HS-27A (cell line): ENCODE measurements around the gene EEF2K.
"Not testable (repeated sequence)": the region's sequence is repeated elsewhere in the genome, so short reads cannot be mapped to it uniquely, and the experiment has no call there.

Source experiments
- DNase-seq: peaks from one replicate; pipeline ENCODE4 v3.0.0-alpha.2; 2012; ENCODE audit warnings: low read depth, missing footprints

The EEF2K gene

DNA sequence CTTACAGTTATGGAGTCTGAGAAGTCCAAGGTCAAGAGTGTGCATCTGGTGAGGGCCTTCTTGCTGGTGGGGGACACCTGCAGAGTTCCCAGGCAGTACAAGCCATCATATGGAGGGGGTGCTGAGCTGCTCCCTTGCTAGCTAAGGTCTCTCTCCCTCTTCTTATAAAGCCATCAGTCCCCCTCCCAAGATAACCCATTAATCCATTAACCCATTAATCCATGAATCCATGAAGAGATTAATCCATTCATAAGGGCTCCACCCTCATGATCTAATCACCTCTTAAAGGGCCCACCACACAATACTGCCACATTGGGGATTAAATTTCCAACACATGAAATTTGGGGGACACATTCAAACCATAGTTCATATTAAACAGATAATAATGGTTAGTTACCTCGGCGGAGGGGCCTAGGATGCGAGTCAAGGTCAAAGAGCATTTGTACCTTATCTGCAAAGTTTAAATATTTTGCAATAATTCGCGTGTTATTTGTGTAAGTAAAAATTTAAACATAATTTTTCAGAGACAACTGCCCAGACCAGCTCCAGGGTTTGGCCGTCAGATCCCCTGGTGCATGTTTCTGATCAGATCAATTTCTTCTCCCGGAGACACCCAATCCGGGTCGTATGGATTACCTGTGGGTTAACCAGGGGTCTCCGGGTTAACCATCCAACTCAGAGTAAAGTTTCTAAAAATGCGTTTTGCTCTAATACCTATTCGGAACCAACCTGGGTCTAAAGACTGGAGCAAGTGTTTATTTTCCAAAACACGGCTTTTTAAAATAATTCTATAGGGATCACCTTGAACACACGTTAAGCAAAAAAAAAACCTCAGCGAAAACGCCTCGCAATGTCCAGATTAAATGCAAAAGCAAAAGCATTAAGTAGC lies 90.4 kb downstream of the EEF2K start:
- no peak for DNase-seq

DNA sequence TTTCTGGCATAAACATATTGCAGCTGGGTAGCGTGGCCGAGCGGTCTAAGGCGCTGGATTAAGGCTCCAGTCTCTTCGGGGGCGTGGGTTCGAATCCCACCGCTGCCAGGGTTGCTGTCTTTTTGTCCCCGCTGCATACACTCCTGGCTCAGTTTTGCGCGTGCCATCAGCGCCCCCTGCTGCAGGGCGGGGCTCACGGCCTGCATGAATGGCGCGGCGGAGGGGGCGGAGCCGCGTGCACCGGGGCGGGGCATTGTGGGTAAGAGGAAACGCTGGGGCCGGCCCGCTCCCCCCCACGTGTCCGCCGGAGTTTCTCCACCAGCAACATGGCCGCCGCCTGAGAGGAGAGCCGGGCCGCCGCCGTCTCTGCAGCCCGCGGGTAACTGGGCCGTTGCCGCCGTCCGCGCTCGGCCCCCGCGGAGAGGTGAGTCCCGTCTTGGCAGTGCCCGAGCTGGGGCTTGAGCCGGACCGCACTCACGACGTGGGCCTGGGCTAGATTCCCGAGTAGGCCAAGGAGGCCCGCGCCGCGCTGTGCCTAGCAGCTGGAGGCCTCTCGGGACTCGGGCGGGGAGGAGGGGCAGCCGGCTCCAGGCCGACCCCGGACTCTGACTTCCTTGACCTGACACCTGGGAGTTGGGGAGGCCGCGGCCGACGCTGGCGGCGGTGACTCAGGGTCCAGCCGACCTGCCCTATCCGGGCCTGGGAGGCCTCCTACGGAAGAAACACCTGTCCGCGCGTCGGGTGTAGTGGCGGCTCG lies 91.2 kb downstream of the EEF2K start, which contains the start of gene POLR3E:
Gene POLR3E, plus strand, starts transcription at position 296 of the 757 bp plus-strand sequence. CDS start 5,560 bp downstream, outside the sequence.
- peak; percentile 92 for DNase-seq

GRCh38 chr16:22297871-22298733 lies 92.0 kb downstream of the EEF2K start:
- DNase-seq = peak; percentile 84

GRCh38 chr16:22299036-22299435 lies 93.0 kb downstream of the EEF2K start:
- DNase-seq = no peak

- no peak for DNase-seq
Measured at GRCh38 chr16:22300427-22301071, 94.5 kb downstream of the EEF2K start.

DNA sequence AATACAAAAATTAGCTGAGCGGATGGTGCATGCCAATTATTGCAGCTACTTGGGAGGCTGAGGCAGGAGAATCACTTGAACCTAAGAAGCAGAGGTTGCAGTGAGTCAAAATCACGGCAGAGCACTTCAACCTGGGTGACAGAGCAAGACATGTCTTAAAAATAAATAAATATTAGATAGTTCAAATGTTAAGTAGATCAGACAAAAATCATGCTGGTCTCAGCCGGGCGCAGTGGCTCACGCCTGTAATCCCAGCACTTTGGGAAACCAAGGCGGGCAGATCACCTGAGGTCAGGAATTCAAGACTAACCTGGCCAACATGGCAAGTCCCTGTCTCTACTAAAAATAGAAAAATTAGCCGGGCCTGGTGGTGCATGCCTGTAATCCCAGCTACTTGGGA lies 95.3 kb downstream of the EEF2K start:
- not testable (repeated sequence) for DNase-seq

- no peak for DNase-seq
Measured at GRCh38 chr16:22302776-22303363, 96.8 kb downstream of the EEF2K start.

DNA sequence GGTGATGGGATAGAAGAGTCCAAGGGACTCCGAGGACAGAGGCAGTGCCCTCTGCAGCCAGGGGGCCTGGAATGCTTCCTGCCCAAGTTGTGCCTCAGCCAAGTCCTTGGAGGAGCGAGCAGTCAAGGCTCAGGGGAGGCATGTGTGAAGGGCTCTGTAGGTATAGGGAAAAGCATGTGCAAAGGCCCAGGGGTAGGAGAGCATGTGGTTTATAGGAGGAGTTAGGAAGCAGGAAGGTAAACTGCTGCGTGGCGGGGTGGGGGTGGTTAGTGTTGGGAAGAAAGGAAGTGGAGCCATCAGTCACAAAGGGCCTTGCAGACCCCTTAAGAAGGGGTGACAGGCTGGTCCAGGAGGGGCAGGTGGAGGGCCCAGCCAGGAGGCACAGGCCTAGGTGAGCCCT lies 98.3 kb downstream of the EEF2K start:
- no peak for DNase-seq

DNA sequence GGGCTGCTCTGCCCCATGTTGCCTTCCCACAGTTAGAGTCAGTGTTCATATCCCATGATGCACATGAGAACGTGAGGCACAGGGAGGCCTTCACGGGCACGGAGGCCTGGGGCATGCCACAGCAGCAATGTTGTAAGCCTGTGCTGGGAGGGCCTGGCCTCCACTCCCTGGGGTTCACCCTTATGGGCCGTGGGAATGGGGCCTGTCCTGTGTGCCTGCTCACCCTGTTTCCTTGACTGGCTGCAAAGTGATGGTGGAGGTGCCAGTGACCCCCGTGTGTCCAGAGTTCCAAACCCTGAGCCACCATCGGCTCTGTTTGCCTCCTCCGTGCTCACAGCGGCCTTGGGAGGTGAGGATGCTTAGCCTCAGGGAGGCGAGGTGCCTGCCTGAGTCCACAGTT lies 100.7 kb downstream of the EEF2K start:
- DNase-seq = no peak

DNA sequence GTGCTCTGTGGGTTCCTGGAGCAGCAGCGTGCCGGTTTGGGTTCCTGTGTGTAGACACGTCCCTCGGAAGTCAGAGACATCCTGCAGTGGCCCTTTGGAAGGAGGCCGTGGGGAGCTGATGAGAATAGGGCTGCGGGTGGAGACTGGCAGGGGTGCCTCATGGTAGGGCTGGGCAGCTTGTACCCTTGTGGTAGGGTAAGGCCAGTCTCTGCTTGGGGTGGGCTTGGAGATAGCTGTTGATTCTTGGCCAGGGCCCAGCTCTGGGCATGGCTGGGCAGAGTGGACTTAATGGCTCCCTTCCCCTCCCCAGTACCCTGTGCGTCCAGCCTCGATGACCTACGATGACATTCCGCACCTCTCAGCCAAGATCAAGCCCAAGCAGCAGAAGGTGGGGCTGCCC lies 101.8 kb downstream of the EEF2K start:
- DNase-seq = no peak

GRCh38 chr16:22308824-22309520 lies 102.9 kb downstream of the EEF2K start:
- DNase-seq = no peak

GRCh38 chr16:22311520-22311919 lies 105.4 kb downstream of the EEF2K start:
- DNase-seq = no peak

- no peak for DNase-seq
Measured at GRCh38 chr16:22312897-22313781, 107.1 kb downstream of the EEF2K start.

DNA sequence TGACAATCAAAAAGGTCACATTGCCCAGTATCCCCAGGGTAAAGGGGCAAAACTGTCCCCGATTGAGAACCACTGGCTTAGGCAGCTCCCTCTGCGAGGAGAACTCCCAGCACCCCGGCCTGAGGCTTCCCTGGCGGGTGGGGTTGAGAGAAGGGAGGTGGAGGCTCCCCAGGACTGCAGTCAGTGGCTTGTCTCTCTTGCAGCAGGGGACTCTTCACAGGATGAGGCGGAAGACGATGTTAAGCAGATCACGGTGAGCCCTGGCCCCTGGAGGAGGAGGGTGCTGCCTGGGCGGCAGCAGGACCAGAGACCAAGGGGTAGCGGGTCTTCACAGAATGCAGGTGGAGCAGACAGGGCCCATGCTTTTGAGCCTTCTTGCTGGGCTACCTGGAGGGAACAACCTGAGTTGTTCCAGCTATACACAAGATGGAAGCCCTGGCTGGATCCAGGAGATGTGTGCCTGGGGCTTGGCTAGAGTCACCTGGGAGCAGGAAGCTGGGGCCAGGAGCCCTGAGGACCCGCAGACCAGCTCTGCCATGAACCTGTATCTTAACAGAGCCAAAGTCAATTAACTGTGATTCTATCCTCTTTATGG lies 107.9 kb downstream of the EEF2K start:
- no peak for DNase-seq

GRCh38 chr16:22314661-22315626 lies 108.9 kb downstream of the EEF2K start:
- DNase-seq = no peak

DNA sequence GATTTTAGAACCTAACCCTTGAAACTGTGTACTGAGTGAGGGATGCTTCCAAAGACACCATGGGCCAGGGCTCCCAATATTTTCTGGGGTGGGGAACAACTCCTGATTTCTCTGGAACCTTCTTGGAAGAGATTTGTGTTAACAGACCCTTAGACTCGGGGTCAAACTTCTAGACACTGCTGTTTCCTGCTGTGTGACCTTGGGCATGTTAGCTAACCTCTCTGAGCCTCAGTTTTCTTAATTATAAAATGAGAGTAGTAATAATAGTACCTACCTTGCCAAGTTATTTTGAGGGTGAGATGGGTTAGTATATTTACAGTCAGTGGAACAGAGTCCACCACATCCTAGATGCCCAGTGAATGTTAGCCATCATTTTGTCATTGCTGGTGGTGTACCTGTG lies 109.9 kb downstream of the EEF2K start:
- DNase-seq = no peak

DNA sequence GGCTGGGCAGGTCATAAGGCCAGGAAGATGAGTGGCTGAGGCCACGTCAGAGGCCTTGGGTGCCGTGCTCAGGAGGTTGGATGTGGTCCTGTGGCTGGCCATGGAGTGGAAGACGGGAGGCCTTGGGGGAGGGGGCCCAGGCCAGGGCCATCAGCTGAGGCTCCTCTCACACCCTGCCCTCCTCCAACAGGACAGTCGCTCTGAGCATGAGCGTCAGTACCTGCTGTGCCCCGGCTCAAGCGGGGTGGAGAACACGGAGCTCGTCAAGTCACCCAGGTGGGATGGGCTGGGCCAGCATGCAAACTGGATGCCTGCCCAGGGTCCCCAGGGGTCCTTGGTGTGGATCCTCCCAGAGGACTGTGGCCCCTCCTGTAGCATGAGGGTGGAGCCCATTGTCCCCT lies 110.3 kb downstream of the EEF2K start:
- no peak for DNase-seq

GRCh38 chr16:22317001-22317530 lies 111.0 kb downstream of the EEF2K start:
- DNase-seq = no peak
